ENCODE data around the gene DSP.

- TF ChIP-seq CTCF (IDR thresholded peaks at IDR 0.05 in 8 of 11, conservative IDR thresholded peaks at IDR 0.05 in 3 of 11) (no peak), POLR2A (IDR thresholded peaks at IDR 0.05) (no peak), POLR2AphosphoS5 (IDR thresholded peaks at IDR 0.05) (no peak)
These were observed 87.8 kb downstream of the DSP start for GRCh38 chr6:7629321-7629720.

Measured in spleen (tissue), 7 donors.